Measurements from ENCODE around the gene PTPRO.
A peak's percentile ranks its signal among the peaks of the same experiment; 100 is the strongest.

Gene PTPRO

DNA sequence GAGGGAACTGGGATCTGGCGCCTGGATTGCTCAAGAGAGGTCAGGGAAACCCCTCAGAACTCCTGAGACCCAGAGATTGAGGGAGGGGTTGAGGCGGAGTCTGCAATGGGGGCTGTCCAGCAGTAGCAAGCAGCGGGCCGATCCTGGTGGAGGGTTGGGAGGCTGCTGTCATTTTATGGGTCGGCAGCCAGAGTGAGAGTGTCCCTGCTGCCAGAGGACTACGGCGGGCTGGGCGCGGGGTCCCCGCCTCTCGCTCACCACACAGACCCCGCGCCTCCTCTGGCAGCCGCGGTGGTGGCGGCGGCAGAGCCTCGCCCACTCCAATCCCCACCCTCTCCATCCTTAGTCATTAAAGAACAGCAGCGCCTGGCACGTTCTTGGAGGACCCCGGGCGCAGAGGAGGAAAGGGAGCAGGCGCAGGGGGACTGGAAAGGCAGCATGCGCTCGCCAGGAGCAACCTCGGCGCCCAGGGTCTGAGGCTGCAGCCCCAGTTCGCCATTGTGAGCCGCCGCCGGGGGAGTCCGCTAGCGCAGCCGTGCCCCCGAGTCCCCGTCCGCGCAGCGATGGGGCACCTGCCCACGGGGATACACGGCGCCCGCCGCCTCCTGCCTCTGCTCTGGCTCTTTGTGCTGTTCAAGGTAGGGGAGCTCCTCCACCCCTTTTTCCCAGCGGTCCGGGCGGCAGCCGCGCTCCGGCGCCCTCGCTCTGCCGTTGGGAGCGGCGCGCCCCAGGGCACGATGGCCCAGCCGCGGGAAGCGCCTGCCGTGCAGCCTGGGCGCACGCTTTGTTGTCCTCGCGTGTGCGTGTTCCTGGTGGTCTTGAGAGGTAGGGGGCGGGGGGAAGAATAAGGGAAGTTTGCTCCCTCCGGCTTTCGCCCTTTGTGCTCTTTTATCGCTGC lies at the start of gene PTPRO:
Gene PTPRO (plus strand): TSS at position 345 of the 898 bp plus-strand sequence.
- DNase-seq, result peak; percentile 3

DNA sequence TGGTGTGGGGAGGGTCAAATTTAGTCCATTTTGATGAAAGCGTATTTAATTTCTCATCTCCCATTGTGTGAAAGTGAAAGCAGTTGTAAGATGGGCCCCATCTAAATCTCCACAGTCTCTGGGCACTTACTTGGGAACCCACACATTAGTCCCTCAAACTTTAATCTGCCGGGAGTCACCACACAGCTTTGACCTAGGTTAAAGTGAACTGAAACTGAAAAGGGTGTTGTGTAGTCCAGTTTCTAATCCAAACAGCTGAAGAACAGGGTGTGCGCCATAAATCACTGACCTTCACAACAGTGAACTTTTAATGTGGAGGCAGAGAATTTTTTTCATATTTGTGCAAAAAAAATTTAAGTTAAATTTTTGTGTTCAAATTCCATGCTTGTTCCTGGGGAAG lies 48.4 kb upstream of the PTPRO start:
- DNase-seq, result no peak

DNA sequence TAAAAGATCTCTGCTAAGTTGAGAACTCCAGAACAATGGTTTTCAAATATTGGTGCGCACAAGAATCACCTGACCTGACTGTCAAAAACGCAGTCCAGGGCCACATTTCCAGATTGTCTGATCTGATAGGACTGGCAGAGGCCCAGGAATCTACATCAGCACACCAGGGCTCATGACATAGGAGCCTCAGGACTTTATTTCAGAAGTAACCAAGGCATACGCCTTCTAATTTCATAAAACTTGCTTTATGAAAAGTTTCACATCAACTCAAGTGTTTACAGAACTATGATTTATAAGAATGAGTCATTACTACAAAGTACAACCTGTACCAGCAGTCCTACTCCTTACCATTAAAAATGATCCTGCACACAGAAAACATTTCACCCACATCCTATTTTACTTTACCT lies 47.7 kb upstream of the PTPRO start:
- DNase-seq, result no peak

DNA sequence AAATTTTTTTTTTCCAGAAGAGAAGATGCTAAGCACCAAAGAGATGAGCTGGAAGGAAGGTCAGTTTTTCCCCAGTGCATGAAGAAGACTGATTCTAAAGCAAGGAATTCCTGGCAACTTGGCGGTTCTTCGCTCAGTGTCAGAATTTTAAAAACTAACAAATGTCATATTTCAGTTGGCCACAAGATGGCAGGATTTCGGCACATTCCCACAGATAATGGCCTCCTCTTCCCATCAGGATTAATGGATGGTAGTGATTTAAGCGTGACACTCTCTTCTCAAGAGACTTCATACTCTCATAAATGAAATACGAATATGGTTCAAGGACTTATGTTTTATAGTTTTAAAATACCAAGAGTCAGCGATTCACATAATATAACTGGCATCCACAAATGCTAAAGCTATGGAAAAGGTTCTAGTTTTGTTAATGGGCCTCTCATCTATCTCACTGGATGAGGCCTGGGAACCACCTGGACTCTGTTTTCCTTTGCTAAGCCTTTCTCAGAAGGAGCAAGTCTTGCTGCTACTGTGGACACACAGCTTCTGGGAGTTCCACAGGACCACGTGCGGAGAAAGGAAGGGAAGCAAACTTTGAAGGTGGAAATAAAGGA lies 46.1 kb upstream of the PTPRO start:
- DNase-seq, result peak; percentile 41

DNA sequence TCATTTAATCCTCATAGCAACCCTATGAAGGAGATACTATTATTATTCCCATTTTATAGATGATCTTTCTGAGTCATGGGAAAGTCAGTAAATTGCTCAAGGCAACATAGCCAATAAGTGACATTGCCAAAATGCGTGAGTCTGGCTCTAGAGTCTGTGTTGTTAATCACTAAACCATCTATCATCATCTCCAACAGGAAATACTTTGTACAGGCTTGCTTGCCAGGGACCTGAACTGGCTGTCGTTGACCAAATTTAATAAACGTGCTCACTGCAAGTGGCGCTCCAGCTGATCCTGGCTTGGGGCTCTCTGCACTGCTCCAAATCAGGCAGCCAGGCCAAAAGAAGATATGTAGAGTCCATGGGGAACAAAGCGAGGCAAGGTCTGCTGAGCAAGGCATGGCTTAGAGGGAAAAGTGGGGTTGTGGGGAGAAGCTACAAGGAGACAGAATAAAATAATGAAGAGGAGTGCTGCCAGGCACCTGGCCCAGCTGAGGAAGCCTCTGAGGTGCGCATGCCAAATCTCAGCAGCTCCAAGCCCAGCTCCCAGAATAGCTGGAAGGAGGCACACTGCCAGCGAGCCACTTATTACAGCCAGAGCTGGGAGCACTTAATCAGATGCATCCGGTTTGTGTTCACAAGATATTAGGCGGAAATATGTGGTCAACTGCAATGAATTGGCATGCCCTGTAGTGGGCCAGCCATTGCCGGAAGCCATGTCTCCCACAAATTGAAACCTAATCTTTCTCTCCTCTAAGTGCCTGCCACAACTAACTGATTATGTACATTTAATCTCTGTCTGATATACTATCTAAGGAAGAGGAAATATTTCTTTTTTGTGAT lies 43.3 kb upstream of the PTPRO start:
- DNase-seq, result peak; percentile 73

DNA sequence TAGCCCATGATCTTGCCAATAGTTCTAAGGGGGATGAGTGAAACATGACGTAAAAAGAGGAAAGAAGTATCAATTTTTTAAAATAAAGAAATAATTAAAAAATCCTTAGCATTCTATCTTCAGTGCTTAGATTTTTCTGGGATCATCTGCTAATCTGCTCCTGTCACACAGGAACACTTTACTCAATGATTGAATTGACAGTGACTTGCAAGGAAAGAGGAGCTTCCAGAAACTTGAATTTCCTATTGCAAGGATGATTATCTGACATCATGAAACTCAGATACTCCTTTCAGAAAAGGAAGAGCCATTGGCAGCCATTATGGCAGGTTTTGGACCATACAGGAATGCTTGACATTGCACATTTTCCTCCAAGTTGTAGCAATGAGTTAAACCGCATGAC lies 41.4 kb upstream of the PTPRO start:
- no peak for DNase-seq

DNA sequence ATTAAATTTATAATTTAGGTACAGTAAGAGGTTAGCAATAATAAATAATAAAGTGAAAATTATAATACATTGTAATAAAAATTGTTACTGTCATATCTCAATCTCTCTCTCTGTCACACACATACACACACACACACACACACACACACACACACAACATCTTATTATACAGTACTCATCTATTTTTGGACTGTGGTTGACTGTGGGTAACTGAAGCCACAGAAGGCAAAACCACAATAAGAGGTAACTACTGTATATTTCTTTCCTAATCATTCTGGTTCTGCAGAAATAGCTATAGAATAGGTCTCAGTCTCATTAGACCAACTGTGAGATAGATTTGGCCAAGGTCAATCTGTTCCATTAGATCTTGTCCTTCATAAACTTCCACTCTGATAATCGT lies 33.1 kb upstream of the PTPRO start:
- DNase-seq, result peak; percentile 4

DNA sequence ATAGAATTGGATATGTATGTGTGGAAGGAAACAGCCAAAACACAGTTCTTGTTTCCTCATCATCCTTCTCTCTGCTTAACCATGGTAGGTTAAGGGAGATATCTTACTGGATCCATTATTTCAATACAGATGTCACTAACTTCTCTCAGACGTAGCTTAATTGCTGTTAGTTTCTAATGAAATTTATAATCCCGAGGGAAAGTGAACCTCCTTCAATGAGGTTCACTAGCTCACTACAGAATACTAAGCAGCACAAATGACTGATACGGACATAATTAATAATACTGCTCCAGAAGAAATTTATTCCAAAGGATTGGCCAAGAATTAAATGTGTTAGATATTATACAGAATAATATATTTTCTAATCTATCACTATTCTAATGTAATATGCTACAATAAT lies 28.6 kb upstream of the PTPRO start:
- DNase-seq, result no peak

DNA sequence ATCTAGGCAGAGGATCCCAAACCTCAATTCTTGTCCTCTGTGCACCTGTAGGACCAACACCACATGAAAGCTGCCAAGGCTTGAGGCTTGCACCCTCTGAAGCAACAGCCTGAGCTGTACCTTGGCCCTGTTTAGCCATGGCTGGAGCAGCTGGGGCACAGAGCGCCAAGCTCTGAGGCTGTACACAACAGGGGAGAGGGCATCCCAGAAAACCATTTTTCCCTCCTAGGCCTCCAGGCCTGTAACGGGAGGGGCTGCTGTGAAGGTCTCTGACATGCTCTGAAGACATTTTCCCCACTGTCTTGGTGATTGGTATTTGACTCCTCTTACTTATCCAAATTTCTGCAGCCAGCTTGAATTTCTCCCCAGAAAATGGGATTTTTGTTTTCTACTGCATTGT lies 22.4 kb upstream of the PTPRO start:
- no peak for DNase-seq

DNA sequence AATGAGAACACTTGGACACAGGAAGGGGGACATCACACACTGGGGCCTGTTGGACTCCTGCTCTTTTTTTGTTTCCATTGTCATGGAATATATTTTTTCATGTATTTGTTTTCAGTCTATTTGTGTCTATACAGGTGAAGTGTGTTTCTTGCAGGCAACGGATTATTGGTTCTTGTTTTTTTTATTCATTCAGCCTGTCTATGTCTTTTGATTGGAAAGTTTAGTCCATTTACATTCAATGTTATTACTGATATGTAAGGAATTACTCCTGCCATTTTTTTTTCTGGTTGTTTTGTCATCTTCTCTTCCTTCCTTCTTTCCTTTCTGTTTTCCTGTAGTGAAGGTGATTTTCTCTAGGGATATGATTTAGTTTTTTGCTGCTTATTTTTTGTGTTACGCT lies 18.0 kb upstream of the PTPRO start:
- DNase-seq, result no peak

DNA sequence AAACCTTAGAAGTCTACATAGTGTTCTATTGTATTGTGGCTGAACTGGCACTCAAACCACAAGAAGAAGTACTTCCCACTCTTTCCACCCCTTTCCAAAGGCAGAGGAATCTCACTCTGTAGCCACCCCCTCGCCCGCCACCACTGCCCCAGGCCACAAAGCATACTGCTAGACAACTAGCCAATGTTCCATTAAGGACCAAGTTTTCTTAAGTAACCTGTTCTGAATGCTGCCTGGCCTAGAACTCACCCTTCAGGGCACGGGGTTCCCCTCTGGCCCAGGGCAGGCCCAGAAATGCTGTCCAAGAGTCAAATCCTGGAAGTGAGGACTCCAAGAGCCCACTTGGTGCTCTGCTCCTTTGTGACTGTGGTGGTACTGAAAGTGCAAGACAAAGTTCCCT lies 15.7 kb upstream of the PTPRO start:
- DNase-seq, result no peak

DNA sequence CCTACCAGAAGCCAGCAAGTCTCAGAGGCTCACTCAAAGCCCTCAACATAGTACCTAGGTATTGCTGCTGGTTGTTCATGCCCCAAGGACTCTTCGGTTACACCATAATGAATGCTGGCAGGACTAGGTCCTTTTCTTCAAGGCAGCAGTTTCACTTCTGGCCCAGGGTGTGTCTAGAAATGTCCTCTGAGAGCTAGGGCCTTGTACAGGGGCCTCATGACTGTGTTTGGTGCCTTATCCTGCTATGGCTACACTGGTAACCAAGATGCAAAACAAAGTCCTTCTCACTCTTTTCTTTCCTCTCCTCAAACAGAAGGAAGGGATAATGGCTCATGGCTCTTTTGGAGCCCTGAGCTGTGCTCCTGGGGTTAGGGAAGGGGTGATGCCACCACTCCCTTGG lies 15.2 kb upstream of the PTPRO start:
- DNase-seq, result no peak

DNA sequence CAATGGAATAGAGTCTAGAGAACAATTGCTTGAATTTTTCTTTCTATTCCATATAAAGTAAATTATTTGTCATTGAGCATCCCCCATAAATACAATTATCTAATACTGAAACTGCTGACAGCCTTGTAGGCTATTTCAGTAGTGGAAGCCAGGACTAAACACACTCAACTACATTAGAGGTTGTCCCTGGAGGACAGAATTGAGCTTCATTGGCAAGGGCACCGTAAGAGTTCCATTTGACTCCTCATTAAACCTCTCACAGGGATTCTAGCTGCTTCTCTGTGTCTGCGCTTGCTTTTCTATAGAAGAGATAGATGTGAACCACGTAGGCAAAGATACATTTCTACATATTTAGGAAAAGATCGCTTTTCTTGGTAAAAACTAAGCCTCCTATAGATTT lies 3.5 kb upstream of the PTPRO start:
- no peak for DNase-seq

DNA sequence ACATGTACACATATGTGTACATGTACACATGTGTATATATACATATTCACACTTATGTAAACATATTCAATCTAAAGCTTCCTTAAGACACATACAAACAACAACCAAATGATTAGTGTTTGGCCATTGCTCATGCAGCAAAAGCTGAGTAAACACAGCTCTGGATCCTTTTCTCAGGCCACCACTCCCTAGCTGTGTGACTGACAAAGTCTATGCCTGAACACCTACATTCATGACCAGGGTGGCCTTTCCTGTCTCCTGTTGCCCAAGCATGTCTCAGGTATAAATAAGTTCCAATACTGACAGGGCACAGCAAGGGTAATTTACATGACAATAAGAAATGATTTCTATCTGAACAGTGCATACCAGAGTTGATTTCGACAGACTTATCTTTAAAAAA lies 1.4 kb upstream of the PTPRO start:
- no peak for DNase-seq

DNA sequence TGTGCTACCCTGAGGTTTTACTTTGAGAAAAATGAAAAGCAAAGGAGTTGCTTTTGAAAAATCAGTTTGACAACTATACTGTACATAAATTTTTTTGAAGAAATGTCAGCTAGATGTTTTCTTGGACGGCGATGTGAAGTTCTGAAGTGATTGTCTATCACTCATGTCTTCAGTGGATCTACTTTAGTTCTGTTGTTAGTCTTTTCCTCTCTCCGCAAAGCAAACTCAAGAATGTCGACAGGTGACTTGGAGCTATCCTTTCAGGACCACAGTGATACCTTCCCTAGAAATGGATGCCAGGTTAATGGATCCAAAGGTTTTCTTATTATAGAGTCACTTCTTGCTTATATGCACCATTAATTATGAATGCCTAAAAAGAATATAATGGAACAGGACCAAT lies 1.2 kb downstream of the PTPRO start:
- DNase-seq, result no peak

DNA sequence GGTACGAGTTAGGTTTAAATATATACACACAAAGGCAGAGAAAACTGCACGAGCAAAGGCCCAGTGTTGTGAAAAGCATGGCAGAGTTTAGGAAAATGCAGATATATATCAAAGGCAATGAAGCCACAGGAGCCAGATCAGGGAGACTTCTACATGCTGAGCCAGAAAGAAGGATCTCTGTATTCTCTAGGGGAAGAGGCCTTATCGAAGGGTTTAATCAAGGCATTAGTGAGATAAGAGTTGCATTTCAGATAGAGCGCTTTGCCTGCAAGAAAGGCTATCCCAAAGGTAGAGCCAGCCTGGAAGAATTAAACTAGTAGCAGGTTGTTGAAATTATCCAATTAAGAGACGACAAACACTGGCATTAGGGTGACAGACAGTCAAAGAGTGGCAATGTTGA lies 7.6 kb downstream of the PTPRO start:
- no peak for DNase-seq

DNA sequence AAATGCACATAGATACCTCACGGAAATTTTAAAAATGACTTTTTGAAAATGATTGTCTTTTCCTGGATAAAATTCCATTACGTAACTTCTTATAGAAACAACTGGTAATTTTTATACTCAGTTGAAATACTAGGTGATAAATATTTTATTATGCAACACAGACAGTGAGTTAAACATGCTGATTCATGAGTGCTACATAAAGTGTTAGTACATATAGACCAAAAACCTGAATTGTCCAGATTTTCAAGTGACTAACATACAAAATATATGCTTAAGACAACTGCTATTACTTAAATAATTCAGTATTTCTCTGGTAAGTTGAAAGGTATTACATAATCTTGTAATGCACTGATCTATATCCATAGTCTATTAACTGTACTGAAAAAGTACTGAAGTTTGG lies 11.9 kb downstream of the PTPRO start:
- DNase-seq, result peak; percentile 14

DNA sequence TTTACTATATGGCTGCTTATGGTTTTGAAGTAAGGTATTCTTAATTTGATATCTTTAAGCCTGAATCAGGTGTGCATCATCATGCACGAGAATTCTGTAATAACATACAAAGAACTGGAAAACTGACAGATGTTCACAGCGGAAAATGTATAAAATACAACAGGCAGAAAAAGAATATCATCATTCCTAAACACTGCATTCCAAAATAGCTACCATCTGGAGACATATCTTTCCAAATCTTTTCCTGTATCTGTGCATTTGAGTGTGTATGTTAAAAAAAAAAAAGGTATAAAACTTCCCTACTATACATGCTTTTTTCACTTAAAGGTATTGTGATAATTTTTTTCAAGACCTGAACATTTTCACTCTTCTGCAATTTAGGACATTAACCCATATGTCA lies 13.7 kb downstream of the PTPRO start:
- DNase-seq, result no peak

DNA sequence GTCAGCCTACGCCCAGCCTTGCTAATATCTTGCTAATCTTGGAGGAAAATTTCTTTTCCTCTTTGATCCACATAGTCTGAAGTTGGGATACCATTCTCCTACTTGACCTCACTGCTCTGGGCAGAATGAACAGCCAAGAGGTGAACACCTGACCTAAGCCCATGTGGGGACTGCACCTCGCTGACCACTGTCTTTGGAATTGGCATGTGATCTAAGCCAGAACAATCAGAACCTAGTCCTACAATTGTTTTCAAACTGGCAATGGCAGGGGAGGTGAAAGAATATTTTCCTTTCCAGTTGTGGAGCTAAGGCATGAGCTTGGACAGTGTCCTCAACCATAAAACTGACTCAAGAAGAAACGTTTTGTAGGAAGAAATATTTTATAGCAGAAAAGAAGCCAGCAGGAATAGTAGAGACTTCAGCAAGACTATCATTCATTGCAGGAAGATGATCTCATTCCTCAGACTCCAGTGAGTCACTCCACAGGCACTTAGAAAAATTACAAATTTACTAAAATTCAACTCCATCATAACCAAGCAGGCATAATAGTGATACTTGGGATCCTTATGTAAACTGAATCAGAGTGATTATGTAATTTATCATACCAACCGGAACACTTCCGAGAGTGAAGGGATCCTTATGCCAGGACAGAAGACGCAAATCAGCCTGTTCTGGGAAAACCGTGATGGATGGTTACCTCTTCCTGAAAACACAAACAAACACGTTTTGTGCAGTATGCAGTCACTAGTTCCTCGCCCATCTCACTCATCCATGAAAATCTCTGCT lies 14.7 kb downstream of the PTPRO start:
- DNase-seq, result peak; percentile 65

DNA sequence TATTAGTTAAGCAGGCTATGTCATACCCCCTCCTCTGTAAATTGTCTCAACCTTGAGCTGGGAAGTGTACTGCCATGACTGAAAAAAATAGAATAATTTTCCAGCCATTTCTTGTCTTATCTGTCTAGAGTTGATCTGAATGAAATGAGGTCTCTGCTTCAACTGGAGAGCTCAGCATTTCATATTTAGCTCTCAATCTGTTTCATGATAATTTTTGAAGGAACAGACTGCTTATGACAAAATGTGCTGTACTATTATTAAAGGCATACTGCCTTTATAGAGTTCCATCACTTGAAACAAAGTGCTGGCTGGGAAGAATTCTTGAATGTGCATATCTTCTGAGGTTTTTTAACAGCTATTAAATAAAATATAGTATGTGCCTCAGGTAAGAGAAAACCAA lies 19.1 kb downstream of the PTPRO start:
- no peak for DNase-seq

DNA sequence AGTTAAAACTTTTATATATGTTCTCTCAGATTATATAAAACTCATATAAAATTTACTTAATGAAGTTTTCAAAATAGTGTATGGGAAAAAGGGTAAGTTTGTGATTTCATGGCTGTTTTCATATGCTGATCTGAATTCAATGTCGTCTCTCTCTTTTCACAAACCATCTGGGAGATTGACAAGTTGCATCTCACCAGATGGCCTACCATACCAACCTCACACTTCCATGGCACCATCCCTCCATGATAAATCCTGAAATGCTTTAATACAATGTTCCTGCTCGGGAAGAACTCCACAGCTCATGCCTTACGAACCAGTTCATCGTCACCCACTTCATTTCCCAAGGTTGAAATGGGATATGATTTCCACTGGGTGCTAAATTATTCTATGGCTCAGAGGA lies 22.3 kb downstream of the PTPRO start:
- no peak for DNase-seq

DNA sequence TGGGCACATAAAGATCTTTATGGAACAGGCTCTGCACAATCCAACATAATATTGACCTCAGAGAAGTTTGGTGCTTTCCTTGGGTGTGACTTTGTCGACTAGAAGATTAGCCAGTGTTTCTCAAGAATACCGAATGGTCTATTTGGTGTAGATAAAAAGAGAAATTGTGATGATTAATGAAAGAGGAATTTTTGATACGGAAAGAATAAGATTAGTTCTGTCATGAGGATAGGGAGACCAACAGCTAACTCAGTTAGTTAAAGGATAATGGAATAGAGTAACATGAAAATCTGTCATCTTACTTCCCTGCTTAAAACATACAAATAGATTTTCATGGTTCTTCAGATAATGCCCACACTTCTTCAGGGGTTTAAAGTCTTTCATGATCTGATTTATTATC lies 24.2 kb downstream of the PTPRO start:
- no peak for DNase-seq

DNA sequence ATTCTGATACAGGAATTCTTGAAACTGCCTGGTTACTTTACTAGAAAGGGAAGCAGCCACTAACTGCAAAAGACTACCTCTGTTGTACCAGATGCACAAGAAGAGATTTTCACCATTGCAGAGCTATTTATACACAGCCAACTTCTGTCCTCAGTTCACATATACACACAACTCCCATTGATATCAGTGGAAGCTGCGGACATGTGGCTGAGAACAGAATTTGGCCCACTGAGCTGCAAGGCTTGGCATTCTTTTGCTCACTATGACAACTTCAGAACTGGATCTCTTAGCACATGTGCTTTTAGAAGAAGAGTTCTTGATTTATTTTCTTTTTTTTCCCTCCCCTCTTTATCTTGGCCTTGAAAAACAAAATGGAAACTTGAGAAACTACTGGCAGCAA lies 28.3 kb downstream of the PTPRO start:
- DNase-seq, result no peak

All from fibroblast of skin of right quadriceps (primary cell).